Endodermal cell (in vitro differentiated cells): ENCODE measurements around the gene MPPED2. TPM values are rescaled to one million over a fixed set of nuclear protein-coding genes. Genes with fewer than 3 reads are reported as not detected.

Experiments
- DNase-seq: peaks from one replicate; pipeline ENCODE4 v3.0.0-alpha.2; 2017
- H3K27ac ChIP-seq: 2 replicates; pipeline ENCODE4 v1.5.1; 2013; ENCODE audit warnings: mild to moderate bottlenecking, low read depth, low read length, moderate library complexity
- H3K27me3 ChIP-seq: 2 replicates; pipeline ENCODE4 v1.6.1; 2013; ENCODE audit warnings: mild to moderate bottlenecking, low read length, moderate library complexity; ENCODE audit not compliant: insufficient read depth, control insufficient read depth, poor library complexity, severe bottlenecking
- H3K36me3 ChIP-seq: 2 replicates; pipeline ENCODE4 v1.7.0; 2013; ENCODE audit warnings: mild to moderate bottlenecking, low read length, moderate library complexity; ENCODE audit not compliant: control insufficient read depth, insufficient read depth
- H3K4me1 ChIP-seq: one replicate; pipeline ENCODE4 v1.7.0; 2013; ENCODE audit warnings: low read length; ENCODE audit not compliant: control insufficient read depth, insufficient read depth
- H3K4me3 ChIP-seq: 2 replicates; pipeline ENCODE4 v1.5.1; 2013; ENCODE audit warnings: mild to moderate bottlenecking, low read length, moderate library complexity
- H3K9ac ChIP-seq: 2 replicates; pipeline ENCODE4 v1.6.1; 2013; ENCODE audit warnings: mild to moderate bottlenecking, low read length, moderate library complexity; ENCODE audit not compliant: poor library complexity, severe bottlenecking; ENCODE audit errors: extremely low read depth
- H3K9me3 ChIP-seq: 2 replicates; pipeline ENCODE4 v1.6.1; 2013; ENCODE audit warnings: mild to moderate bottlenecking, low read length, moderate library complexity; ENCODE audit not compliant: control insufficient read depth
- H3K27ac Mint-ChIP-seq: 2 replicates; pipeline ENCODE4 v1.8.0; 2020; ENCODE audit warnings: mixed read lengths
- H3K27me3 Mint-ChIP-seq: 2 replicates; pipeline ENCODE4 v1.8.0; 2021; ENCODE audit warnings: mild to moderate bottlenecking, mixed read lengths; ENCODE audit not compliant: insufficient read depth
- H3K36me3 Mint-ChIP-seq: 2 replicates; pipeline ENCODE4 v1.8.0; 2020; ENCODE audit warnings: low read depth, mixed read lengths
- H3K4me1 Mint-ChIP-seq: 2 replicates; pipeline ENCODE4 v1.8.0; 2020; ENCODE audit warnings: mixed read lengths
- H3K4me3 Mint-ChIP-seq: 2 replicates; pipeline ENCODE4 v1.8.0; 2020; ENCODE audit warnings: mild to moderate bottlenecking, moderate library complexity, mixed read lengths
- H3K9me3 Mint-ChIP-seq: 2 replicates; pipeline ENCODE4 v1.8.0; 2020; ENCODE audit warnings: mild to moderate bottlenecking, mixed read lengths
- CTCF ChIP-seq: fragments of 200-600 bp; sonication (generic); conservative IDR thresholded peaks from 2 replicates; pipeline ENCODE4 v1.5.0; 2021; ENCODE audit warnings: antibody characterized with exemption, mild to moderate bottlenecking
- WGBS, 2 experiments: methylation state at CpG; one replicate each; pipeline versions ENCODE4 v1.1.5 to v1.1.7; 2013; ENCODE audit warnings: missing lambda C conversion rate in 2 of 2, mixed read lengths in 1 of 2; ENCODE audit not compliant: insufficient coverage in 1 of 2, insufficient read length in 1 of 2; 5-methylcytosine and 5-hydroxymethylcytosine counted together
- total RNA-seq, 2 donors: library from RNA; stranded (reverse); fragmentation: NEBNext Ultra II Directional in 1 of 2; extraction: Animal tissue kit (Norgen Biotek cat#: 25700) in 1 of 2; gene quantifications; 2 replicates in 1 of 2; 3 replicates in 1 of 2; pipeline ENCODE4 v1.2.1, GENCODE V29; 2021

The MPPED2 gene
- total RNA-seq, 2 donors from 2014 or later, result 1.5 to 16.4 TPM

DNA sequence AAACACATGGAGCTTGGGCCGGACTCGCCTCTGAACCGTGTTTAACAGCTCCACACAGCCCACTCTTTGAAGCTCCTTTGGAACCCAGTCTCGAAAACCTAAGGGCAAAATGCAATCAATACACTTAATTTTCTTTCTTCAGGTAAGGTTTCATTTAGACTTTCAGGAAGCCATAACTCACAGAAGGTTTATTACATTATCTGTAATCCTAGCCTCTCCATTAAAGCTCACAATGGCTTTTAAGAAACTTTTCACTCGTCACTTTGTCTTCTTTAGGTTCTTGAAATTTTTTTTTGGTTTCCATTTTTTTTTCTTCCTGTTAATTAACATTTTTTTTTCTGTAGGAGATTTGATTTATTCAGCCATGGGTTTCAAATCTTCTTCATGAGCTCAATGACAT lies 171.9 kb downstream of the MPPED2 start:
- no peak for DNase-seq
- H3K27me3 Mint-ChIP-seq, result peaks cover 5% of the 10 kb centered on the region
- Histone ChIP-seq H3K4me3 (no peak overlapping the region), H3K36me3 (no peaks in the 10 kb centered on the region), H3K4me1 (peaks cover 8% of the 10 kb centered on the region), H3K9ac (no peak overlapping the region), H3K9me3 (no peaks in the 10 kb centered on the region), H3K27ac (no peak overlapping the region), H3K27me3 (peaks cover 14% of the 10 kb centered on the region)
- H3K27ac Mint-ChIP-seq, result no peak overlapping the region
- no peak for TF ChIP-seq CTCF
- no peaks in the 10 kb centered on the region for H3K9me3 Mint-ChIP-seq
- H3K4me3 Mint-ChIP-seq, result no peak overlapping the region
- peaks cover 17% of the 10 kb centered on the region for H3K4me1 Mint-ChIP-seq
- no peaks in the 10 kb centered on the region for H3K36me3 Mint-ChIP-seq
- 92 to 96% methylated on average over 4 of the region's 5 CpGs for WGBS, 2 experiments

- Histone ChIP-seq H3K27ac (no peak overlapping the region), H3K4me1 (peaks cover 10% of the 10 kb centered on the region), H3K9me3 (no peaks in the 10 kb centered on the region), H3K9ac (no peak overlapping the region), H3K36me3 (no peaks in the 10 kb centered on the region), H3K27me3 (peaks cover 14% of the 10 kb centered on the region), H3K4me3 (no peak overlapping the region)
- Mint-ChIP-seq H3K27ac (no peak overlapping the region), H3K9me3 (no peaks in the 10 kb centered on the region), H3K27me3 (peaks cover 5% of the 10 kb centered on the region), H3K36me3 (no peaks in the 10 kb centered on the region), H3K4me1 (peaks cover 10% of the 10 kb centered on the region), H3K4me3 (no peak overlapping the region)
- no peak for TF ChIP-seq CTCF
- no peak for DNase-seq
- 93 to 100% methylated on average over 1 to 2 of the region's 2 CpGs for WGBS, 2 experiments
These were observed 173.6 kb downstream of the MPPED2 start for GRCh38 chr11:30412509-30412908.

DNA sequence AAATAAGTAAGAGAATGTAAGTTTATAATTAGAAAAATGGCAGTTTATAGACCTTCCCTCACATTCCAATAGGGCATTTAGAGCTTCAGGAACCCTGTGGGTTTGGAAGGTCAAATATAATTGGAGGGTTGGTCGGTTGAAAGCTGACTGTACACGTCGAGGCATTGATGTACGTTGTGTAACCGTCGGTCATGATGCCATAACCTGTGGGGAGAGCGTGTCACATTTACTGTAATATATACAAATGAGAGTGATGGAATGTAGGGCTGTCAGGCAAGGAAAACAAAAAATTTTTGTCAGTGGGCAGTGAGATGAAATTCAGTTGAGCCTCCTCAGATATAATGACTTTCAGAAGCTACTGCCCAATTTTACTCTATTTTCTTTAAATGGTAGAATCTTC lies 174.8 kb downstream of the MPPED2 start:
- Mint-ChIP-seq H3K27me3 (peaks cover 5% of the 10 kb centered on the region), H3K4me1 (peaks cover 22% of the 10 kb centered on the region), H3K27ac (no peak overlapping the region), H3K36me3 (no peaks in the 10 kb centered on the region), H3K9me3 (no peaks in the 10 kb centered on the region), H3K4me3 (no peak overlapping the region)
- H3K9me3 ChIP-seq, result no peaks in the 10 kb centered on the region
- TF ChIP-seq CTCF, result no peak
- H3K4me1 ChIP-seq, result peaks cover 10% of the 10 kb centered on the region
- peaks cover 14% of the 10 kb centered on the region for H3K27me3 ChIP-seq
- H3K27ac ChIP-seq, result no peak overlapping the region
- no peak overlapping the region for H3K9ac ChIP-seq
- WGBS, 2 experiments, result 94 to 98% methylated on average over 7 of the region's 7 CpGs
- DNase-seq, result no peak
- no peaks in the 10 kb centered on the region for H3K36me3 ChIP-seq
- H3K4me3 ChIP-seq, result no peak overlapping the region
